GM10248 (cell line): ENCODE measurements around the gene HGFAC.

Source experiments
- CTCF ChIA-PET: fragments of 300-600 bp; sonication (Branson Sonifier 250); formaldehyde crosslinking; extraction: SDS; loops from one replicate; lab custom pipeline; 2021; ENCODE audit warnings: antibody characterized with exemption; lab: Yijun Ruan, JAX
- POLR2A ChIA-PET: fragments of 350-650 bp; sonication (Branson Sonifier 250); formaldehyde crosslinking; extraction: SDS; loops from one replicate; lab custom pipeline; 2020; ENCODE audit warnings: antibody characterized with exemption; lab: Yijun Ruan, JAX
- DNase-seq: peaks from one replicate; pipeline ENCODE4 v3.0.0; 2012; ENCODE audit errors: extremely low spot score
- CTCF ChIP-seq: IDR thresholded peaks from 2 replicates; pipeline ENCODE4 v1.5.1; 2012; ENCODE audit warnings: mild to moderate bottlenecking, low read depth; ENCODE audit errors: extremely low read depth, missing control alignments, control extremely low read depth

Gene HGFAC

GRCh38 chr4:3439391-3439790 lies 2.4 kb upstream of the HGFAC start:
- ChIA-PET CTCF (interaction anchor here (8.8 kb wide), 1 partner anchor 92 kb away, joined by 100 read pairs; no protein-coding TSS in a partner anchor), POLR2A (no interaction called here)
- no peak for TF ChIP-seq CTCF
- DNase-seq = no peak

- POLR2A ChIA-PET = no interaction called here
- CTCF ChIA-PET = interaction anchor here (1.6 to 8.8 kb wide), 3 partner anchors 41 to 334 kb away, joined by 4 to 100 read pairs (median 4); no protein-coding TSS in a partner anchor
- no peak for DNase-seq
- no peak for TF ChIP-seq CTCF
These were observed 1.8 kb upstream of the HGFAC start for GRCh38 chr4:3440011-3440410.

GRCh38 chr4:3440979-3441500 lies 728 bp upstream of the HGFAC start:
- ChIA-PET CTCF (interaction anchor here (1.2 to 8.8 kb wide), 7 partner anchors 12 to 336 kb away, joined by 3 to 100 read pairs (median 4); no protein-coding TSS in a partner anchor), POLR2A (no interaction called here)
- DNase-seq = no peak
- no peak for TF ChIP-seq CTCF

GRCh38 chr4:3442460-3442958 lies 741 bp downstream of the HGFAC start:
- DNase-seq = no peak
- CTCF ChIA-PET = interaction anchor here (1.5 to 8.8 kb wide), 5 partner anchors 7 to 99 kb away, joined by 3 to 100 read pairs (median 8); no protein-coding TSS in a partner anchor
- POLR2A ChIA-PET = interaction anchor here (0.6 kb wide), 1 partner anchor 182 kb away, joined by 3 read pairs; no protein-coding TSS in a partner anchor
- TF ChIP-seq CTCF = no peak

- ChIA-PET POLR2A (no interaction called here), CTCF (interaction anchor here (0.7 to 8.8 kb wide), 18 partner anchors 8 to 809 kb away, joined by 3 to 100 read pairs (median 4); no protein-coding TSS in a partner anchor)
- peak; percentile 93 for DNase-seq
These were observed 1.4 kb downstream of the HGFAC start for GRCh38 chr4:3442959-3443749.

More at GRCh38 chr4:3442959-3443749, 1.4 kb downstream of the HGFAC start:
- peak; percentile 99 for TF ChIP-seq CTCF
